ENCODE results near the gene GRAP. TPM values are rescaled to one million over a fixed set of nuclear protein-coding genes. Genes with fewer than 3 reads are reported as not detected.

The GRAP gene
- total and polyA plus RNA-seq, 9 of the 15 experiments (the other 6 are each of a cell fraction or from before 2014, with no cell fraction given): 0.07 to 0.41 (median 0.19) TPM; not detected in 5

GRCh38 chr17:19004421-19005136, 42.2 kb downstream of the GRAP start, which contains the start of gene FAM83G (continued):
- no peak for TF ChIP-seq ZNF696 (CRISPR knock-in tag; conservative IDR thresholded peaks at IDR 0.05)
- no peak for TF ChIP-seq ZNF277 (CRISPR knock-in tag; IDR thresholded peaks at IDR 0.05; ENCODE audit: borderline replicate concordance)
- no peak for TF ChIP-seq SAFB (IDR thresholded peaks at IDR 0.05; ENCODE audit: borderline replicate concordance, low read depth, low read length)
- peak; percentile 44; the same call in 1 of the 2 replicates for TF ChIP-seq DPF2 (IDR thresholded peaks at IDR 0.05)
- peak; percentile 89 for TF ChIP-seq JUN (IDR thresholded peaks at IDR 0.05; ENCODE audit: borderline replicate concordance, low read depth, low read length)
- no peak for TF ChIP-seq JUN (CRISPR knock-in tag; IDR thresholded peaks at IDR 0.05; ENCODE audit: borderline replicate concordance)
- TF ChIP-seq ARID2 (IDR thresholded peaks at IDR 0.05): no peak
- no peak for TF ChIP-seq CBFB (CRISPR knock-in tag; IDR thresholded peaks at IDR 0.05)
- no peak for TF ChIP-seq THRAP3 (IDR thresholded peaks at IDR 0.05; ENCODE audit: borderline replicate concordance)
- no peak for TF ChIP-seq EZH2 (IDR thresholded peaks at IDR 0.05; ENCODE audit: borderline replicate concordance, low read depth, low read length)
- TF ChIP-seq ZNF282 (CRISPR knock-in tag; IDR thresholded peaks at IDR 0.05): no peak
- no peak for TF ChIP-seq ZC3H11A (IDR thresholded peaks at IDR 0.05; ENCODE audit: low read depth, low read length)
- TF ChIP-seq SRSF9 (IDR thresholded peaks at IDR 0.05; ENCODE audit: borderline replicate concordance, low read depth, low read length): no peak
- no peak for TF ChIP-seq NONO (IDR thresholded peaks at IDR 0.05; ENCODE audit: low read depth in 2 of 2, low read length in 1 of 2)
- TF ChIP-seq CREB3 (tag; conservative IDR thresholded peaks at IDR 0.05; ENCODE audit: low read depth): no peak
- TF ChIP-seq DIDO1 (tag; IDR thresholded peaks at IDR 0.05; ENCODE audit: low read depth): no peak
- no peak for TF ChIP-seq ZMIZ1 (IDR thresholded peaks at IDR 0.05; ENCODE audit: low read depth in 2 of 2, low read length in 2 of 2)
- no peak for TF ChIP-seq GTF2E2 (tag; IDR thresholded peaks at IDR 0.05)
- TF ChIP-seq RBM15 (IDR thresholded peaks at IDR 0.05; ENCODE audit: insufficient read depth, low read length): no peak
- TF ChIP-seq ATF4 (CRISPR knock-in tag; IDR thresholded peaks at IDR 0.05): no peak

Measured in K562 (cell line).